NAMALWA (cell line): ENCODE results near the gene CMC1.
"Not testable (repeated sequence)": the region's sequence is repeated elsewhere in the genome, so short reads cannot be mapped to it uniquely, and the experiment has no call there.

Experiments
- DNase-seq: peaks from one replicate; pipeline ENCODE4 v3.0.0-alpha.2; 2015; ENCODE audit warnings: low spot score

The CMC1 gene, protein sequence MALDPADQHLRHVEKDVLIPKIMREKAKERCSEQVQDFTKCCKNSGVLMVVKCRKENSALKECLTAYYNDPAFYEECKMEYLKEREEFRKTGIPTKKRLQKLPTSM

DNA sequence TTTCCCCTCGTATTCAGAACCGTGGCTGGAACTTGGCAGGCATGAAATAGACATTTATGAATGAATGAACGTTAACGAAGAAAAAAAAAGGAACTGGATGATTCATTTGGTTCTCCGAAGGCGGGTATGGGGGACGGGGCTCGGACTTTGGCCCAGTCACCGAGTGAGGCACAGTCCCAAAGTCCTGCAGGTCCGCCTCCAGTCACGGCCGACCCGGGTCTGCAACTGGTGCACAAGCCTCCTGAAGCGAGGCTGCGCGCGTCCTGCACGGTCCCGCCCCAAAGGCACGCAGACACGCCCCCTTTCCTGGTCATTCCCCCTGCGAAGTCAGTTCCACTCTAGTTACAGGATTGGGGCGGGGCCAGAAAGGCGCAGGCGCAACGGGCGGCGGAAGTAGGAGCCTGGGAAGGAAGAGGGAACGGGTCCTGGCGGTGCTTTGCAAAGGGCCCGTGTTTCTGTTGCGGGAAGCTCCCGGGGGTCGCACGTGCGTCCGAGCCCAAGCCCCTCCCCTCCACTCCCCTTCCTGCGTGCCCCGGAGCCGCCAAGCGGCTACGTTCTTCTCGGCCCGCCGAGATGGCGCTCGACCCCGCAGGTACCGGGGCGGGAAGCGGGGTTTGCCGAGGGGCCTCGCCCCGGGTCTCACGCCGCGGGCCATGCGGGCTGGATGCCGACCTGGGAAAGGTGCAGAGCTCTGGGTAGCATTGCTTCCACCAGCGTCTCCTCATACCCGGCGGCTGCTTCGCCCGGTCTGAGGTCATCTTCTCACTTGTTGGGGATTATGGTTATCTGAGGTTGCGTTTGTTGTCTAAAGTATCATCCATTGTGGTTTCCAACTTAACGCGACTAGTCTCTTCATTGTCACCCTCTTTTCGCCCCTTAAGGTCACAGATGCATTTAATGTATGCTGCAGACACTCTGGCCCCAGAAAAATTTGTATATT lies at the start of gene CMC1:
TSS of gene CMC1 (plus strand) at position 399 of the 940 bp plus-strand sequence. CDS start at position 574, 175 bp downstream.
- peak; percentile 92 for DNase-seq

DNA sequence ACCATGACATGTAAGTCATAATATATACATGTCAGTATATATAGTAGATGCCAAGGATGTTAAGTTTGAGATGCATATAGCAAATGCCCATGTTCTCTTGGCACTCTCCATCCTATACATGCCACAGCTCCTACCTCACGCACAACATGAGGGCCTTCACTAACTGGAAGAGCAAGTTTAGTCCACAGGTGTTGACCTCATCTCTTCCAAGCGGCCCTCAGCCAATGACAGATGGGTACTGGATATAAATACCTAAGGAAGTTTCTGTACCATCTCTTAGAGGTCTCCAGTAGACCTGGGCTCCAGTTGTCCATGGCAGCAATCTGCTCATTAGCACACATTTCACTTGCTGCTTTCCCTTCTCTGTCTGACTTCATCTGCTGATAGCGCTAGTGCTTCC lies 43.3 kb upstream of the CMC1 start:
- no peak for DNase-seq

DNA sequence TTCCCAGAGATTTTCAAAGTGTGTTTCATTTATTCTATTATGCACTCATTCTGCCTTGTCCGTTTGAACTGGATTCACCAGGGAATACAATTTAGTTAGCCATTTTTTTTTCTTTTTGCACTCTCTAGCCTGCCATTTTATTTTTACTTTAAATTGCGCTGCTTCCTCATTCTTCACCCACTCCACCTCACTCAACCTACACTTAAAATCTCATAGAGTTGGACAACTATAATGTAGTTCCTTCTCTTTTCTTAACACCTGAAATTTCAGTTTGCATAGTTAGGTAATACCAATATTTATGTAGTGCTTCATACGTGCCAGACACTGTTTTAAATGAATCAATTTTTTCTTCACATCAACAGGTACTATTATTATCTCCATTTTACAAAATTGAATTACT lies 42.4 kb upstream of the CMC1 start:
- DNase-seq = no peak

DNA sequence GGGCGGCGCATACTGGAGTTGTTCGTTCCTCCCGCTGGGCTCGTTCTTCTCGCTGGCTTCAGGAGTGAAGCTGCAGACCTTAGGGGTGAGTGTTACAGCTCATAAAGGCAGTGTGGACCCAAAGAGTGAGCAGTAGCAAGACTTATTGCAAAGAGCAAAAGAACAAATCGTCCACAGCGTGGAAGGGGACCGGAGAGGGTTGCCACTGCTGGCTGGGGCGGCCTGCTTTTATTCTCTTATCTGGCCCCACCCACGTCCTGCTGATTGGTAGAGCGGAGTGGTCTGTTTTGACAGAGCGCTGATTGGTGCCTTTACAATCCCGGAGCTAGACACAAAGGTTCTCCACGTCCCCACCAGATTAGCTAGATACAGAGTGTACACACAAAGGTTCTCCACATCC lies 41.8 kb upstream of the CMC1 start:
- DNase-seq = not testable (repeated sequence)

DNA sequence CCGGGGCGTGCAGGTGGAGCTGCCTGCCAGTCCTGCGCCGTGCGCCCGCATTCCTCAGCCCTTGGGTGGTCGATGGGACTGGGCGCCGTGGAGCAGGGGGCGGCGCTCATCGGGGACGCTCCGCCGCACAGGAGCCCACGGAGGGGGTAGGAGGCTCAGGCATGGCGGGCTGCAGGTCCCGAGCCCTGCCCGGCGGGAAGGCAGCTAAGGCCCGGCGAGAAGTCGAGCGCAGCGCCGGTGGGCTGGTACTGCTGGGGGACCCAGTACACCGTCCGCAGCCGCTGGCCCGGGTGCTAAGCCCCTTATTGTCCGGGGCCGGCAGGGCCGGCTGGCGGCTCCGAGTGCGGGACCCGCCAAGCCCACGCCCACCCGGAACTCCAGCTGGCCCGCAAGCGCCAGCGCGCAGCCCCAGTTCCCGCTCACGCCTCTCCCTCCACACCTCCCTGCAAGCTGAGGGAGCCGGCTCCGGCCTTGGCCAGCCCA lies 41.0 kb upstream of the CMC1 start:
- DNase-seq = not testable (repeated sequence)

DNA sequence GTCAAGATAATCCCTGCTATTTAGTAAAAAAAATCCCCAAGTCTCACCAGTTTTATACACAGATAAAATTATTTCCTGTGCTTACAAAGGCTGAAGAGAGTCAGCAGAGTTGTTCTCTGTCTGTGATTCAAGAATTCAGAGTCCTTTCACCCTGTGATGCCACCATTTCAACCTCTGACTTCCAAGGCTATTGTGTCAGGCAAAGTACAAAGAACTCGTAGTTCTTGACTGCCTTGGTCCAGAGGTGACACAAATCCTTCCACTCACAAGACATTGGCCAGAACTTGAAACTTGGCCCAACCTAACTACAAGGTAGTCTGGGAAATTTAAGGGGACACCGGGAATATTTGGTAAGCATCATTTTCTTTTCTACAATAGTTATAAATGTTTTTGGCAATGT lies 34.9 kb upstream of the CMC1 start:
- DNase-seq = no peak

DNA sequence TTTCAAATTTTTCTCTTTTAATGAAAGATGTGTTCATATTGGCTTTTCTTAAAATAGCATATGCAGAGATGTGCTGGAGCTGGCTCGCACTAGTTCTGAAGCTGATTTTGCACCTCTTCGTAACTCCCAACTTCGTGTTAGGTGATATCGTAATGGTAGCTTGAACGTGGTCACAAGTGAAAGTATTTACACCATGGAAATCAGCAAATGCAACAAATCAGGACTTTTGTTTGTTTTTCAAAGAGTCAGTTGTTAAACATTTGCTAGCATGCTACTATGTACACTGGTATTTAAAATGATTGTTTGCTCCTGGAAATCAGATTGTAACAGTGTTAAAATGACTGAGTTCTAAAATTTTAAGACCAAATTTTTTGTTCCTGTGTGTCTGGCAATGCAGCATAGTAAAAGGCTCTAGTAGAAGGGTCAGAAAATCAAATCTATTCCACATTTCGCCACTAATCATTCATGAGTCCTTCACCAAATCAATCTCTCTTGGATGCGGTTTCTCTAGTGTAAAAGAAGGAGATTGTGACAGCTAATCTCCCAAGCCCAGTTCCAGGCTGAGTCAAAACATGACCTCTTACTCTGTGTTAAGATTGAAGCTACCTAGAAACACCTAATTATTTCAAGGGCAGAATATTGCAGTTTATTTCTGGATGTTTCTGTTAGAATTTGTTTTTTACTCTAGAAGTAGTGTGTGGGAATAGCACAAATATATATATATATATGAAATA lies 34.3 kb upstream of the CMC1 start:
- DNase-seq = no peak

DNA sequence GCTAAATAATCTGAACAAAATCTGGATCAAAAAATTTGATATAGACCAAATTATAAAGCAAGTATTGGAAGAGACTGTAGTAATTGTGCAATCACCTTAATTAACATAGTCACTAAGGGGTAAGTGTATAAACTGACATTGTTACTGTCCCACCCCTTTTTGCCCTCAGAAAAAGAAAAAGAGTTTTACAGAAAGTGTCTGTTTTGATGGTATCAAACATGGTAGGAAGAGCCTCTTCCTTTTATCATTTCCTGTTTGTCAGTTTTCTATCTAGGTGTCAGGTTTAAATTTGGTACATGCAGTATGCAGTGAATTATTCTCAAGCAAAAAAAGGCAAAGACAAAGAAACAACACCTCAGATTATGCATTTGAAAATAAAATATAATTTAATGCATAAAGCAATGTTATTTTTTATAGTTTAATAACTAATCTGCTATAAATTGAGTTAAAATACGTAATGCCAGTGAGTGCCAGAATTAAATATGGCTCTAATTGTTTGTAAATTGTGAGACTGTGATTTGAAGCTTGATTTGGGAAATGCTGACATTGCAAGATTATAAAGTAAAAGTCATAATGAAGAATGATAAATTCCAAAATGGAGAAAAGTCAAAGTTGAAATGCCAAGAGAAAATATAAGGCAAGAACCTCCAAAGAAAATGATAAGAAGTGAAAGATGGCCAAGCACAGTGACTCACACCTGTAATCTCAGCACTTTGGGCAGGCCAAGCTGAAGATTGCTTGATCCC lies 30.3 kb upstream of the CMC1 start:
- no peak for DNase-seq

DNA sequence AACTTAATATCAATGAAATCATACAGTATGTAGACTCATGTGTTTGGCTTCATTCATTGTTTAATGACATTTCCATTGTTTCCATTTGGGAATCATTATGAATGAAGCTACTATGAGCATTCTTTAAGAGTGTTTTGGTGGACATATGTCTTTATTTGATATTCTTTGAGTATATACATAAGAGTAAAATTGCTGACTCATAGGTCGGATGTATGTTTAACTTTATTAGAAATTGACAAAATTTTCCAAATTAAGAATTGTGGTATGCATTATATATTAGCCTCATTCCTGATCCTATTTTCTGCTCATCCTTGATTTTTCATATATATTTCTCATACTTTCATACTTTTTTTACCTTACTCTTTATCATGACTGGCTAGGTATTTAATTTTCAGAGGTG lies 28.7 kb upstream of the CMC1 start:
- no peak for DNase-seq

DNA sequence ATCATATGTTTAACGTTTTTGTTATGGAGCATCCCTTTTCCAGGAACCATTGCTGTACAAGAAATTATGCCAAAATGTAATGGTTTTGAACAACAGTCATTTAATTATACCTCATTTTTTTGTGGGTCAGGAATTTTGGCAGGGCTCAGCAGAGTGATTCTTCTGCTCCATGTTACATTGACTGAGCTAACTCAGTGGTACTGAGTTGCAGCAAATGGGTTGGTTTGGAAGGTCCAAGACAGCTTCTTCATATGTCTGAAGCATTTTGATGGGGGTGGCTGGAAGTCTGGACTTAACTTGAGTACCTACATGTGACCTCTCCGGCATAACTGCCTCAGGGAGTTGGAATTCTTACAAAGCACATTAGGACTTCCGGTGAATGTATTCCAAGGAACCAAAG lies 26.0 kb upstream of the CMC1 start:
- no peak for DNase-seq

DNA sequence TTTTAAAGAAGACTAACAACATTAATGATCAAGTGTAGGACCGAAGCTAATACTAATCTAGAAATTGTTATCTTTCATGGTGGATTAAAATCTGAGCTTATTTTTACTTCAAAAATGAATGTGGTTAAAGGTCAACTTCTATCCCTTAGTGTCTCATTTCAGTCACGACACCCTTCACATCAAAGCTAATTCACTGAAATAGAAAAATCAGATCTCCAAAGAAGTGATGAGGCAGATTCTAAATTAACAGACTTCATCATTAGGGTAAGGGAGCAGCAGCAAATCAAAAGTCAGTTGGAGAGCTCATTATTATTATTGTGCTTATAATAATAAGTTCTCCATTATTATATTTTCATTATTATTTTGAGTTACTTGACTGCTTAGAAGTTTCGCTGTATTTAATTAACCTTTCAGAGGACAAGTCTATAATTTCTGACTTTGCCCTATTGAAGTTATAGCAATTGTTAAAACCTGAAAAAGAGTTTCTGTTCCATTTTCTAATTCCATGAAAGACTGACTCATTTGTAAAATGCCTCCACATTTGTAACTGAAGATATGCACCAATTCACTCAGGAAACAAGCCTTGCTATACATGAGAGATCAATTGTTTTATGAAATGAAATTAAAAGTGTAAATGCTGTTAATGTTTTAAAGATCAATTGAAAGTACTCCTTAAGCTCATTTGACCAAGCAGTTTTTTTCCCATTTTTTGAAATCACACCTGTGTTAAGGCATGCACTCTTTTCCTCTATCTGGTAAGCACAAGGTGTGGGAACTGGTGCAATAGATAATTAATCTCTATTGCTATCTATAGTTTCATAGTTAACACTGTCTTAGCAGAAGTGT lies 23.1 kb upstream of the CMC1 start:
- no peak for DNase-seq

DNA sequence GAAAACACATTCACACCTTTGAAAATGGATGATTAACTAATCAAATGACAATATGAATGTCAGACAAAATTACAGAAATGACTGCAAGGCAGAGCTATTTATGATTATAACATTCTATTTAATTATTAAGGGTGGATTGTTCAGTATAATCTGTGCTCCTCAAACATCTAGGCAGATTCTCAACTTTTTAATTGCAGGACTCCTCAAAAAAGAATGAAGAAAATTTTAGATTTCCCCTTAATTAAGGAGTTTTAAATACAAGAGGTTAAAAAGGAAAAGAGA lies 22.6 kb upstream of the CMC1 start:
- DNase-seq = no peak

DNA sequence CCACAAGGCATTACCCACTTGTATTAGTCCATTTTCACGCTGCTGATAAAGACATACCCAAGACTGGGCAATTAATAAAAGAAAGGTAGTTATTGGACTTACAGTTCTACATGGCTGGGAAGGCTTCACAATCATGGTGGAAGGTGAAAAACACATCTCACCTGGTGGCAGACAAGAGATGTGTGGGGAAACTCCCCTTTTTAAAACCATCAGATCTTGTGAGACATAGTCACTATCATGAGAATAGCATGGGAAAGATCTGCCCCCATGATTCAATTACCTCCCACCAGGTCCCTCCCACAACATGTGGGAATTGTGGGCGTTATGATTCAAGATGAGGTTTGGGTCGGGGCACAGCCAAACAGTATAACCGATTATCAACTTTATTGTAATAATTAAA lies 17.0 kb upstream of the CMC1 start:
- no peak for DNase-seq

DNA sequence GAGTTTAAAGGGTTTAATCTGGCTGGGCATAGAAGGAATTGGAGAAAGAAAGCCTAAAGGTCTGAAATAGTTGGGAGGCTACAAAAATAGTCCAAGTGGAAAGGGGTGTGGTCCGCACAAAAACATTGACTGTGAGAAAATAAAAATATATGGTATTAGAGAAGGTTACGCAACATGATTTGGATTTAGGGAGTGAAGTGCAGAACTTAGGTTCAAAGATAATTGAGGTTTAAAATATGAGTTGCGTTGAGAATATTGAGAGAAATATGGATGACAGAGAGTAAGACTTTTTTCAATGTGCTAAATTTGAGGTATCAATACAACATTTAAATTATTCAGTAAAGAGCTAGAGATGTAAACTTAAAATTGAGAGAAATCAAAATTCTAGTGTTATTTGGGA lies 15.4 kb upstream of the CMC1 start:
- DNase-seq = no peak

DNA sequence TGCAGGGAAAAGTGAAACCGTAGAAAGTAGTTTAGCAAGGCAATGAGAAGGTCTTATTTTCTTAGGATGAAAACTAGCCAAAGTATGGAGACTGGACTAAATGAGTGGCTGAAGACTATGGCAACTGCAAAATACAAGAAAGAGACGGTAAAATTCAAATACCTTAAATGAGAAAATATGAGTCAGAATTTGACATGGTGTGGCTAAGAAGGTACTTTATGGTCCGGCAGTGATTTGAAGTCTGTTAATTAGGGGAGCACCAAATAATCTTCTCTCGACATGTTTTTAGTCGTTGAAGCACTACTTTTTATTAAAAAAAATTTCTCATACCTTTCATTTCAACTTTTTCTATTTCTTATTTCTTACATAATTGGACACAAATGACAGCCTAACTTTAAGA lies 12.8 kb upstream of the CMC1 start:
- DNase-seq = no peak

DNA sequence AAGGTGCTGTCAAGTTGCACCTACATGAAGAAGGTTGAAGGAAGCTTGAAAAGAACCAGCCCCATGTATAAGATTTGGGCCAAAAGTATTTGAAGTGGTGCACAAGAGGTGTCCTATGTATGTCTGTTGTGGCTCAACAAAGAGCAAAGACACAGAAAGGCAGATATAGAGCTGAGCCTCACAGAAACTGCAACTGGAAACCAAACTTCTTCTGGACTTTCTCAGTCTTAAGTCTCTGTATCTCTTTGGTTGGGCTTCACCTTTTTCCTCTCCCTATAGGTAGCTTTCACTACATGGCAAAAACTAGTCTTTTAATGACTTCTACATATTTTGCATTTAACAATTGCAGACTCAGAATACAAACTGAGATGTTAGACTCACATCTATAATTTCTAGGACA lies 8.8 kb upstream of the CMC1 start:
- no peak for DNase-seq

DNA sequence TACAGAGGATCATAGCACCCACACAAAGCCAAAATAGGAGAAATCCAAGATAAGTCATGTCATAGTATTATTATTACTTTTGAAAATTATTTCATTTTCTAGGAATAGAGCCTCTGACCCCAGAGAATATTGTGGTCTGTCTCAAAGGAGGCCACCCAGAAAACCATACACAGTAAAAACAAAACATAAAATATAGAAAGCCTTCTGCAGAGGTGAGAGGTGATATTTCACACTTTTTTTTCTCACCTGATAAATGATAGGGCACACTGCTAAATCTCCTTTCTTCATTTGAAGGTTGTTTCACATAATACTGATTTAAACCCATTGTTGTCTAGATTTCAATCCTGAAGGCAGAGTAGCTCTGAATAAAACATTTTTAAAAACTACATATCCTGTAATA lies 7.0 kb upstream of the CMC1 start:
- DNase-seq = no peak

DNA sequence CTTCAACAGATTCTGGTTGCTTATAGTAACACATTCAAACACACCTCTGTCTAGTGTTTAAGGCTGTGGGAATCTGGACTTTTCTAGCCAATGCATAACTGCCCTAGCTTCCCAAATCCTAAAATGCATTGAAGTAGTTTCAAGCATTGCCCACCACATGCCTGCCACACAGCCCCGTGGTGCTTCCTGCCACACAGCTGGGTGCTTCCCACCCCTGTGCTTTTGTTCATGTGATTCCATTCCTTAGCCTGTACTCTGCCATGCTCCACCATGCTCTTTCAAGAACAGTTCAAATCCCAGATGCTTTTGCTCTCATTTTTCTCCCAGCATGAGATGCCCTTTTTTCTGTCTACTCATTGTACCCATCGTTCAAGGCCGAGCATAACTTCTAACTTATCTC lies 2.3 kb upstream of the CMC1 start:
- no peak for DNase-seq

DNA sequence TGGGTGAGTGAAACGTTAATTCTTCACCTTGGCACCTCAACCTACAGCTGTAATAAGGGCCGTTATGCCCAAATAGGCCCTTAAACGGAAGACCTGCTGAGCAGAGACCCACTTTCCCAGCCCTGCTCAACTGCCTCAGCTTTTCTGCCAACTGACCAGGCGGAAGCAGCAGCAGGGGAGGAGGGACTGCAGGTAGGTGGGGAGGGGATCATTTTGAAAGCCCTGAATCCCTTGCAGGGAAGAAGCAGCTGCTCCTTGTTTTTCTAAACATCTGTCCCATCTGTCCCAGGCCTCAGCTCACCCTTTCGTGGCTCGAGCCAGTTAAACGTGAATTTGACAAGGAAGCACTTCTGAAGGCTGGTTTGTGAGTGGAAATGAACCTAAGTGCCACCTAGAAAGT lies 978 bp upstream of the CMC1 start:
- peak; percentile 7 for DNase-seq

DNA sequence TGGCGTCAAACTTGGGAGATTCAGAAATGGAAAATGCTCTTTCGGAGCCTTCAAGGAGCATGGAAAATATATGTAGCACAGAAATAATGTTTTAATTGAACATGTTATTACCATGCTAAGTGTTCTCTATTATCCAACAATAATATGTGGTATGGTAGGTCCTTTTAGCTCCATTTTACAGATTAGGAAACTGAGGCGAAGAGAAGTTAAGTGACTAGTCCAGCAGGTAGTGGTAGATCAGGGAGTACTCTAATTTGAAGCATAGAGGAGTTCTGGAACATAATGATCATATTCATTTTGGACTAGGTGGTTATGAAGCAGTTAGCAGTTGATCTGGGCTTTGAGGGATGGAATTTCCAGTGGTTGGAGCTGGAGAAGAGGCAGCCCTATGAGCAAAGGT lies 1.1 kb downstream of the CMC1 start:
- no peak for DNase-seq

DNA sequence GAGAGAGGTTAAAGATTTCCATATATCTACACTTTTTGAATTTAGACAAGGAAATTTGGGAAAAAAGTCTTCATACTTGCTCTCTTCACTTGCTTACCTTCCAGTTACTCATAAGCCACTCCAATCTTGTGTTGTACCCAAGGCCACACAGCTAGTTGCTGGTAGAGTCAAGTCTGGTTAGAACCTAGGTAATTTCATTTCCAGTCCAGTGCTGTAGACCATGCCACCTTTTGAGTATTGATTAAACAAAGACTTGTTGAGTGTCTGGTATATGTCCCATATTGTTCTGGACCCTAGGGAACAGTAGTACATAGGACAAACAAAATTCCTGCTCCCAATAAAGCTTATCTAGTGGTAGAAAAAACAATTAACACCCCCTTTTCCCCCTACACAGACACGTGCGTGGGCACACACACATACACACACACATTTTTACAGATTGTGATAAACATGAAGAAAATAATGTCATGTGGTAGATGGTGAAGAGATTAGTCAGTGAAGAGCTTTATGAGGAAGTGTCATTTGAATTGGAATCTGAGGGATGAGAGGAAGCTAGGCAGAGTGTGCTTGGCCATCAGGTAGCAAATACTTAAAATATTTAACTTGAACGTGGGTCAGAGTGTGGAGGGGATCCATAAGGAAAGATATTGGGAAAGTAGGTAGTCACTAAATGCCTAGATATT lies 2.1 kb downstream of the CMC1 start:
- DNase-seq = no peak
